ENCODE results near the gene ZNF723.
"Not testable (repeated sequence)": the region's sequence is repeated elsewhere in the genome, so short reads cannot be mapped to it uniquely, and the experiment has no call there.

Gene ZNF723

DNA sequence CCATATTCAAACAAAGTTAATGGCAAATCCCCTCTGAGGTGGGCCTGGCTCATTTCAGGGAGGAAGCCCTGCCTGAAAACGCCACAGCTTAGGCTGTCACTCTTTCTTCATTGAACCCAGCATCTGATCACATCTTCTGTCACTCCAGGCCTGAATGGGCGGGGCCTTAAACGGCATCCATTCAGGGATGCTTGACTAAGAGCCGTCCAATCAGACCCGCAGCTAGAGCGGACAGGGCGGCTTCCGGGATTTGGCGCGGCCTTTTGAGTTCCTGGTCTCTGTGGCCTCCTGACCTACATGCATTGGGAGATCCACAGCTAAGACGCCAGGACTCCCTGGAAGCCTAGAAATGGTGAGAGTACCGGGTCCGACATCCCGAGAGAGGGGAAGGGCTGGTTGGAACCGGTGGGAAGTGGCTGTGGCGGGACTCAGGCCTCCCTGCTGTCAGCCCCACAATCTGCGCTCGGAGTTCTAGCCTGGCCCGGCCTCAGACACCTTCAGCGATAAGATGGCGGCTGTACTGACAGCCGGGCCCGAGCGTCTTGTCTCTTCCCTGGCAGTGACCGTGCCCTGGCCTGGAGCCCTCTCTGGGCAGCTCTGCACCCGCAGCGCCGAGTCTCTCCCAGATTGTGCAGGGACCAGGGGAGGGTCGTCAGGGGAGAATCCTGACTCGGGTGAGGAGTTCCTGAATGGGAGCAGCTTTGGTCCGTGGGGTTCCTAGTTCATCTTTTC lies at the start of gene ZNF723:
Gene ZNF723, plus strand, starts transcription at position 261 of the 732 bp plus-strand sequence. Its CDS starts 89 bp downstream, at position 350.
- no peak for DNase-seq

DNA sequence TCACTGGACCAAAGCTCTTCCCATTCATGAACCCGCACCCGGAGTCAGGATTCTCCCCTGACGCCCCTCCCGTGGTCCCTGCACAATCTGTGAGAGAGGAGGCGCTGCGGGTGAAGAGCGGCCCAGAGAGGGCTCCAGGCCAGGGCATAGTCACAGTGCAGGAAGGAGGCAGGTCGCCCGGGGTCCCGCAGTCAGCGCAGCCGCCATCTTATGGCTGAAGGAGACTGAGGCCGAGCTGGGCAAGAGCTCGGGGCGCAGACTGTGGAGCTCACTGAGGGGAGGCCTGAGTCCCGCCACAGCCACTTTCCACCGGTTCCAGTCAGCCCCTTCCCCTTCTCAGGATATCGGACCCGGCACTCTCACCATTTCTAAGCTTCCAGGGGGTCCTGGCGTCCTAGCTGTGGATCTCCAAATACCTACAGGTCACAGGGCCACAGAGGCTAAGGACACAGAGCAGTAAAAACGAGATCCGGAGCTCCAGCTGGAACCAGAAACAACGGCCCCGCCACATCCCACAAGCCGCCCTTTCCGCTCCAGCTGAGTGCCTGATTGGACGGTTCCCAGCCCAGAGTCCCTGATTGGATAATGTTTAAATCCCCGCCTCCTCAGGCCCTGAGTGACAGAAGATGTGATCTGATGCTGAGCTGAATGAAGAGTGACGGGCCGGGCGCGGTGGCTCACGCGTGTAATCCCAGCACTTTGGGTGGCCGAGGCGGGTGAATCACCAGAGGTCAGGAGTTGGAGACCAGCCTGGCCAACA lies 48.3 kb upstream of the ZNF723 start, which contains the start of gene ZNF99:
Gene ZNF99, minus strand, starts transcription at position 501 of the 760 bp plus-strand sequence. Its CDS starts 135 bp downstream, at position 366.
- DNase-seq: no peak

DNA sequence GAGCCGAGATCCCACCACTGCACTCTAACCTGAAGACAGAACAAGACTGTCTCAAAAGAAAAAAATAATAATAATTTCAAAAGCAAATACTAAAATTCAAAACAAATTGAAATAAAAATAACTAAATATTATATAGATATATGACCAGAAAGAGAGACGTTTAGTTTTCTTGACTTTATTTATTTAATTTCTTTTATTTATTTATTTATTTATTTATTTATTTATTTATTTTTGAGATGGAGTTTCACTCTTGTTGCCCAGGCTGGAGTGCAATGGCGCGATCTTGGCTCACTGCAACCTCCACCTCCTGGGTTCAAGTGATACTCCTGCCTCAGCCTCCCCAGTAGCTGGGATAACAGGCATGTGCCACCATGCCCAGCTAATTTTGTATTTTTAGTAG lies 39.2 kb upstream of the ZNF723 start:
- not testable (repeated sequence) for DNase-seq

DNA sequence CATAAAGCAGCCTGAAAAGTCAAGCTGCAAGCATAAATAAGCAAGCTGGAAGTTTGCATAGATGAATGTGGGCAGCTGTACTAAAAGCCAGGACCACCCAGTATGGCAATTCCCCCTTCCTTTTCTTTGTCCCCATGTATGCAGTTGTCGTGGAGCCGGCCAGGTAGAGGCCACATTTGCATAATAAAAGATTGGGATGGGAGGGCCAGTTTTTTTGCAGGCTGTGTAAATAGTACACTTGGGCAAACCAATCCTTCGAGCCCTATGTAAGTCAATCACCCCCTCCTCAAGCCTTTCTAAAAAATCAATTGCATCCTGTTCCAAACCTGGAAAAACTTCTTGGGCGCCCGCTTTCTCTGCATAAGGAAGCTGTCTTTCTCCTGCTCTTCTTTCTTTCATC lies 35.1 kb upstream of the ZNF723 start:
- no peak for DNase-seq

DNA sequence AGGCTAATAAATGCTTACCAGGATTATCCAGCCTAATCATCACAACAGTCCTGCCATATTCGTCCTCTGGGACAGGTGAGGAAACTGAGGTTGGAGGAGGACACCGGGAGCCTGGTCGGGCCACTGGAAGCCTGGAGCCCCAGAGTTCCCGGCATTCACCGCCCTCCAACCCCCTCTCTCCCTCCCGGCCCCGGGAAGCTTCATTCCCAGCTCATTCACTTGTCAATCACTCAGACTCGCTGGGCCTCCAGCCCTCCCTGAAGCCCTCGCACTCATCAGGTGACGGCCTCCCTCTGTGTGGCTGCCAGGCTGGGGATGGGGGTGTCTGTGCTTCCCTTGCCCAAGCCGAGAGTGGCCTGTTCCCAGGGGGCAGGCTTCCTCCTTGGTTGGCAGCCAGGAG lies 25.7 kb upstream of the ZNF723 start:
- no peak for DNase-seq

DNA sequence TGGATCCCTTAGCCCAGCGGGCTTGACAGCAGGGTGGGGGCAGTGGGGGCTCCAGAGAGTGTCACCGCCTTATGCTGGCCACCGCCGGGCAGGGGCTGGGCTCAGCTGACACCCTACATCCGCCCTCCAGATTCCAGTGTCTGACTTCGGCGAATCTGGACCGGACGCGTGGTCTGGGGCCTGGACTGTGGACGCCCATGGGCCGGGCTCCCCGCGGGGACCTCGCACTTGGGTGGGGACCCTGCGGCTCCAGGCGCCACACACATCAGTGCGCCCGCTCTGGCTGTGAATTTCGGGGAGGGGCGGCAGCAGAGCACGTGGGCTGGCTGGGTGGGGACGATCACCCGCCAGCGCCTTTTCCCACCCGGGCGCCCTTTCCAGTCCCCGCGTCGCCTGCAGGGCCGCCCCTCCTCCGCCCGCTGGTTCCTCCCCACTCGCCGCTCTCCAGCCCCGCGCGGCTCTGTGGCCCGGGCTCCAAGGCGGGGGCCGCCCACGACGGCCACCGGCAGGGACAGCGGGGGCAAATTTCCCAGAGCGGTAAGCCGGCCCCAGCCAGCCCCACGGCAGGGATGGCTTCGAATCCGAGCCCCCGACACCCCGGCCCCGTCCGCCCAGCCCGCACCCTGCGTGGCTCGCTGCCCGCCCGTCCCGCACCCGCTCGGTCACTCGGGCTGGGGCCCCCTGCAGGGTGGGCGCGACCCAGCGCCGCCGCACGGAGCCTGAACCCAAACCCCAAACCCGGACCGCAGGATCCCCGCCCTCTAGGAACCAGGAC lies 24.8 kb upstream of the ZNF723 start:
- no peak for DNase-seq

DNA sequence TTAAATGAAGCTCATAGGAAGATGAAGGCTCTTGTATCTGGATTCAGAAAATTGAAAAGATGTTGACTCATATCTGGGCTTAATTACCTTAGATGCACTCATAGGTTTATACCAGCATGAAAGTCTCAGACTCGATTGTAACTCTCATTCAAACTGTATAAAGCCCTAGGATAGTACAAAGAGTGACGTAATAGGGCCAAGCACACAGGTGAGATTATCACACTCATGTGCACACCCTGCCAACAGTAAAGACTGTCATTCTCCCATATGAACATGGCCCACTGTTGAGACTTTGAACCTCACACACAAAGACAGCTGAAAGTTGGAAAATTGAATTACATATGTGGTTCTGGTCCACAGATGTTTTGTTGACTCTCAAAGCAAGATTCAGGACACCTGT lies 18.0 kb upstream of the ZNF723 start:
- DNase-seq: no peak

DNA sequence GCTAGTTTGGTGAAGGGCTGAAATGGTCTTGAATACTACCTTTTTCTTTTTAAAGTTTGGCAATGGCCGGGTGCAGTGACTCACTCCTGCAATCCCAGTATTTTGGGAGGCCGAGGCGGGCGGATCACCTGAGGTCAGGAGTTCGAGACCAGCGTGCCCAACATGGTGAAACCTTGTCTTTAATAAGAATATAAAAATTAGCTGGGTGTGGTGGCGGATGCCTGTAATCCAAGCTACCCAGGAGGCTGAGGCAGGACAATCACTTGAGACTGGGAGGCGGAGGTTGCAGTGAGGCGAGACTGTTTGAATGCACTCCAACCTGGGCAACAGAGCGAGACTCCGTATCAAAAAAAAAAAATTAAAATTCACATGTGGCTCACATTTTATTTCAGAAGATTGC lies 880 bp upstream of the ZNF723 start:
- DNase-seq: no peak

DNA sequence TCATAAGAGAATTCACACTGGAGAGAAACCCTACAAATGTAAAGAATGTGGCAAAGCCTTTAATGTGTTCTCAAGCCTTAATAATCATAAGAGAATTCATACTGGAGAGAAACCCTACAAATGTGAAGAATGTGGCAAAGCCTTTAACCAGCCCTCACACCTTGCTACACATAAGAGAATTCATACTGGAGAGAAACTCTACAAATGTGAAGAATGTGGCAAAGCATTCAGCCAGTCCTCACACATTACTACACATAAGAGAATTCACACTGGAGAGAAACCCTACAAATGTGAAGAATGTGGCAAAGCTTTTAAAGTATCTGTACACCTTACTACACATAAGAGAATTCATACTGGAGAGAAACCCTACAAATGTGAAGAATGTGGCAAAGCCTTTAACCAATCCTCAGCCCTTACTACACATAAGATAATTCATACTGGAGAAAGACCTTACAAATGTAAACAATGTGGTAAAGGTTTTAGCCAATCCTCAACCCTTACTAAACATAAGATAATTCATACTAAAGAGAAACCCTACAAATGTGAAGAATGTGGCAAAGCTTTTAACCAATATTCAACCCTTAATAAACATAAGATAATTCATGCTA lies 25.7 kb downstream of the ZNF723 start:
- DNase-seq: not testable (repeated sequence)

DNA sequence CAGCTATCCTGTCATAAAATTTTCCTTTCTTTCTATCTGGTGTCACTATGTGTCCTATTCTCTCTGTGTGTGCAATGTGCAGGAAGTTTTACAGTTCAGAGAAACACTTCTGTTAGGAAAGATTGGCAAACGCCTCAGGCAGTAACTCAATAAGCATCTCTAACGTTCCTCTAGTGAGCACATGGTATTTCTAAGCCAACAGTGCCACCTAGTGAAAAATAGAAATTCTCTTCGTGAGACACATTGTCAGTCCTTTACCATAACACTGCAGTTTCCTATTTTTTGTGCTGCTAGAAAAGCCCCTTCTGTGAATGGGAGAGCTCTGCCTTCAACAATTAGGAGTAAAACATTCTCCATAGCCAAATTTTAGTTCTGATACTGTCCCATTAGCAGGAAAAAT lies 50.7 kb downstream of the ZNF723 start:
- no peak for DNase-seq

DNA sequence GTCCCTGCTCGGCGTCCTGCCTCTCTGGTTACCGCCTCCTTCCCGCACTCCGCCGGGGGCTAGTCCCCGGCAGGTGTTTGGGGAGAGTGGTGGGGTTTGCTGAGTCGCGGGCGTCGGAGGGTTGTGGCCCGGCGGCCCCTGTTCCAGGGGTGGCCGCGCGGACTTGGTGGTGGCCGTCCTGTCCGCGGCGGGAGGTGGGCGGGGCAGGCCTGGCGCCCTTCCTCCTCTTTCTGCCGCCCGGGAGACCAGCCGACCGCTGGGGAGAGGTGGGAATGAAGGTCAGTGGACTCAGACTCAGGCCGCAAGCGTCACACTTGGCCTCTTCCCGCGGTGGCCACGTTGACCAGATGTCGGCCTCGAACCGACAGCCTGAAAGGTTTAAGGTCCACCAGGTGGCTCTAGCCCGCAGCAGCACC lies 61.8 kb downstream of the ZNF723 start:
- no peak for DNase-seq

DNA sequence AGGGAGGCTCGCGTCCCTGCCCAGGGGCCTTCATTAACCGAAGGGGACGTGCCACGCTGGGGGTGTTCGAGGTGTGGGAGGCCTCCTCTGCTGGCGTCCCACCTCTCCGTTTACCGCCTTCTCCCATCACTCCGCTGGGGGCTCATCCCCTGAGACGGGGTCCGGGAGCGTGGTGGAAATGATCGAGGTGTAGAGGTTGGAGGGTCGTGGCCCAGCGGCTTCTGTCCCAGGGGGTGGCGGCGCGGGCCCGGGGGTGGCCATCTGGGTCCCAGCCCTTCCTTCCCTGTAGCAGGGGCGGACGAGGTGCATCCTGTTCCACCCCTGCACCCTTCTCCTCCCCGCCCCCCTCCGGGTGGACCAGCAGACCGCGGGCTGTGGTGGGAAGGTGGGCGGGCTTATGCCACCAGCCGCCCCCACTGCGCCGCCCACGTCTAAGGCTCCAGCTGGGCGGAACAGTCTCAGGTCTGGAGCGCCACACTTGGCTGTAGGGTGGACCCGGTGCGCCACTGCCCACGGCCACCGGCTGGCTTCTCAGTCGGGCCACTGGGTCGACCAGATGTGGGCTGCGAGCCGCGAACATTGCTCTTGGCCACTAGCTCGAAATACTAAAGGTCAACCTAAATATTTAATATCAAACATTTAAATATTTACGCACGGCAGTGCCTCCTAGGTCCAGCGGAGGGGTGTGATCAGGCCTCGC lies 69.5 kb downstream of the ZNF723 start:
- no peak for DNase-seq
